ENCODE results near the gene NRDC.

DNA sequence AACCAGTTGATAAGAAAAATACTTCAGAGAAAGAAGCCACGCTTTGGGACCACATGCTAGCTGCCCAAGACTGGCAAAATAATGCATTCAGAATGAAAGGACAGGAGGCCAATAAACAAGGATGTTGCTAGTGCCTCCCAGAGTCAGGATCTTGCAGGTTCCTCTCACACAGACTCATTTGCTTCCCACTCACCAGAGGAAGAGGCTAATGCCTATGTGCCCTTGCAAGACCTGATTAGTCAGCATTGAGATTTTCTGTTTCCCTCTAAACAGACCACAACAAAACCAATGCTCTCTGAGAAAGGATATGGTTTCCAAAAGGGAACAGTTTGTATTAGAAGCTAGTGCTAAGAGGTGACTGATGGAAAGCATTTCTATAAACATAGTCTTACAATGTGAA, 85.7 kb downstream of the NRDC start:
- TF ChIP-seq, protein P1, sequence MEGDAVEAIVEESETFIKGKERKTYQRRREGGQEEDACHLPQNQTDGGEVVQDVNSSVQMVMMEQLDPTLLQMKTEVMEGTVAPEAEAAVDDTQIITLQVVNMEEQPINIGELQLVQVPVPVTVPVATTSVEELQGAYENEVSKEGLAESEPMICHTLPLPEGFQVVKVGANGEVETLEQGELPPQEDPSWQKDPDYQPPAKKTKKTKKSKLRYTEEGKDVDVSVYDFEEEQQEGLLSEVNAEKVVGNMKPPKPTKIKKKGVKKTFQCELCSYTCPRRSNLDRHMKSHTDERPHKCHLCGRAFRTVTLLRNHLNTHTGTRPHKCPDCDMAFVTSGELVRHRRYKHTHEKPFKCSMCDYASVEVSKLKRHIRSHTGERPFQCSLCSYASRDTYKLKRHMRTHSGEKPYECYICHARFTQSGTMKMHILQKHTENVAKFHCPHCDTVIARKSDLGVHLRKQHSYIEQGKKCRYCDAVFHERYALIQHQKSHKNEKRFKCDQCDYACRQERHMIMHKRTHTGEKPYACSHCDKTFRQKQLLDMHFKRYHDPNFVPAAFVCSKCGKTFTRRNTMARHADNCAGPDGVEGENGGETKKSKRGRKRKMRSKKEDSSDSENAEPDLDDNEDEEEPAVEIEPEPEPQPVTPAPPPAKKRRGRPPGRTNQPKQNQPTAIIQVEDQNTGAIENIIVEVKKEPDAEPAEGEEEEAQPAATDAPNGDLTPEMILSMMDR (IDR thresholded peaks at IDR 0.05) = no peak
- TF ChIP-seq POLR2A (IDR thresholded peaks at IDR 0.05) (no peak), EP300 (IDR thresholded peaks at IDR 0.05) (no peak)
